Measurements from ENCODE around the gene FAM177B.

DNA sequence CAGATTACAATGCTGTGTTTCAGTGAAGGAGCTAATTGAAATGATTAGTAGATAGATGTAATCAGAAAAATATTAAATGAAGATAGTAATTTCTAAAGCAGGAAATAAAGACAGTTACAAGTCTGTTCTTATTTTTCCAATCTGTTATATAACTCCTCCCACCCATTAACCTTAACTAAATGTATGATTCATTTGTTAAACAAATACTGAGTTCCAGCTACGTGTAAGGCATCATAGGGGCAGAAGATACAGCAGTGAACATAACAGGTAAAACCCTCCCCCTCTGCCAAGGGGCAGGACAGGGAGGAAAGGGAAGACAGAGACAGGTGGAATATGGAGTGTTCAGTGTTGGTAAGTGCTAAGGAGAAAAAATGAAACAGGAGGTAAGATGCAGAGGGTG lies at the start of gene FAM177B:
- TF ChIP-seq EZH2 (optimal IDR thresholded peaks at IDR 0.05; ENCODE audit: low read depth, low read length) (no peak), CTCF (IDR thresholded peaks at IDR 0.05; ENCODE audit: low read length) (no peak)
